ENCODE measurements around the gene PRDM8. TPM values are rescaled to one million over a fixed set of nuclear protein-coding genes. Genes with fewer than 3 reads are reported as not detected.
A peak's percentile ranks its signal among the peaks of the same experiment; 100 is the strongest.

PRDM8 gene
- total and polyA plus RNA-seq, 7 donors, result 1.2 to 17.4 (median 14.9) TPM; not detected in 1

- 20 to 43% methylated on average over 2 of the region's 2 CpGs for WGBS, 2 donors
Observed at GRCh38 chr4:80216100-80216761, 18.9 kb downstream of the PRDM8 start.

GRCh38 chr4:80219301-80220025 is 22.2 kb downstream of the PRDM8 start:
- no peaks in the 10 kb centered on the region for H3K9me3 ChIP-seq
- no peak overlapping the region for H3K4me3 ChIP-seq
- H3K36me3 ChIP-seq, result no peaks in the 10 kb centered on the region
- WGBS, 2 donors, result 30 to 60% methylated on average over 5 of the region's 5 CpGs
- H3K4me1 ChIP-seq, result no peaks in the 10 kb centered on the region
- DNase-seq, result no peak
- intact Hi-C loops (cut with DNase I), result loop anchor here (5.0 kb wide), 1 partner anchor 118 kb away; the partner anchor contains the start of gene CFAP299
- H3K27ac ChIP-seq, result no peak overlapping the region
- TF ChIP-seq, protein P1, sequence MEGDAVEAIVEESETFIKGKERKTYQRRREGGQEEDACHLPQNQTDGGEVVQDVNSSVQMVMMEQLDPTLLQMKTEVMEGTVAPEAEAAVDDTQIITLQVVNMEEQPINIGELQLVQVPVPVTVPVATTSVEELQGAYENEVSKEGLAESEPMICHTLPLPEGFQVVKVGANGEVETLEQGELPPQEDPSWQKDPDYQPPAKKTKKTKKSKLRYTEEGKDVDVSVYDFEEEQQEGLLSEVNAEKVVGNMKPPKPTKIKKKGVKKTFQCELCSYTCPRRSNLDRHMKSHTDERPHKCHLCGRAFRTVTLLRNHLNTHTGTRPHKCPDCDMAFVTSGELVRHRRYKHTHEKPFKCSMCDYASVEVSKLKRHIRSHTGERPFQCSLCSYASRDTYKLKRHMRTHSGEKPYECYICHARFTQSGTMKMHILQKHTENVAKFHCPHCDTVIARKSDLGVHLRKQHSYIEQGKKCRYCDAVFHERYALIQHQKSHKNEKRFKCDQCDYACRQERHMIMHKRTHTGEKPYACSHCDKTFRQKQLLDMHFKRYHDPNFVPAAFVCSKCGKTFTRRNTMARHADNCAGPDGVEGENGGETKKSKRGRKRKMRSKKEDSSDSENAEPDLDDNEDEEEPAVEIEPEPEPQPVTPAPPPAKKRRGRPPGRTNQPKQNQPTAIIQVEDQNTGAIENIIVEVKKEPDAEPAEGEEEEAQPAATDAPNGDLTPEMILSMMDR (IDR thresholded peaks at IDR 0.05), result no peak
- no peaks in the 10 kb centered on the region for H3K27me3 ChIP-seq

More at GRCh38 chr4:80216100-80216761, 18.9 kb downstream of the PRDM8 start:
- no peak for TF ChIP-seq POLR2AphosphoS5 (IDR thresholded peaks at IDR 0.05)
- no peak for TF ChIP-seq POLR2A (IDR thresholded peaks at IDR 0.05)
- TF ChIP-seq, protein P1 (IDR thresholded peaks at IDR 0.05), result no peak
- no peak for TF ChIP-seq EP300 (IDR thresholded peaks at IDR 0.05)
- H3K27me3 ChIP-seq, result no peaks in the 10 kb centered on the region
- no peaks in the 10 kb centered on the region for H3K36me3 ChIP-seq
- peaks cover 0 to 7% (median 0%) of the 10 kb centered on the region in 4 donors for H3K4me1 ChIP-seq
- intact Hi-C loops (cut with DNase I), result no loop called here
- H3K9me3 ChIP-seq, result no peaks in the 10 kb centered on the region
- no peak for DNase-seq
- H3K4me3 ChIP-seq, result no peak overlapping the region
- no peak overlapping the region for H3K27ac ChIP-seq

- DNase-seq, result no peak
- no peaks in the 10 kb centered on the region for H3K9me3 ChIP-seq
- 11 to 33% methylated on average over 3 of the region's 3 CpGs for WGBS, 2 donors
- no peaks in the 10 kb centered on the region for H3K4me1 ChIP-seq
- H3K27me3 ChIP-seq, result no peaks in the 10 kb centered on the region
- intact Hi-C loops (cut with DNase I), result loop anchor here (5.0 kb wide), 1 partner anchor 117 kb away; the partner anchor contains the start of gene CFAP299
- no peak overlapping the region for H3K4me3 ChIP-seq
- H3K36me3 ChIP-seq, result no peaks in the 10 kb centered on the region
- no peak overlapping the region for H3K27ac ChIP-seq
- TF ChIP-seq POLR2A (IDR thresholded peaks at IDR 0.05) (no peak), EP300 (IDR thresholded peaks at IDR 0.05) (no peak), POLR2AphosphoS5 (IDR thresholded peaks at IDR 0.05) (no peak)
- TF ChIP-seq, protein P1 (IDR thresholded peaks at IDR 0.05), result no peak
Observed at GRCh38 chr4:80220711-80221110, 23.4 kb downstream of the PRDM8 start.

- Histone ChIP-seq H3K27ac (no peak overlapping the region), H3K9me3 (no peaks in the 10 kb centered on the region), H3K4me3 (no peak overlapping the region), H3K27me3 (no peaks in the 10 kb centered on the region), H3K4me1 (no peaks in the 10 kb centered on the region), H3K36me3 (no peaks in the 10 kb centered on the region)
- TF ChIP-seq POLR2AphosphoS5 (IDR thresholded peaks at IDR 0.05) (no peak), POLR2A (IDR thresholded peaks at IDR 0.05) (no peak), EP300 (IDR thresholded peaks at IDR 0.05) (no peak)
- TF ChIP-seq, protein P1 (IDR thresholded peaks at IDR 0.05), result peak in 1 of 4 experiments; percentile 20
- intact Hi-C loops (cut with DNase I), result loop anchor here (5.0 kb wide), 1 partner anchor 116 kb away; the partner anchor contains the start of gene CFAP299
- DNase-seq, result no peak
Observed at GRCh38 chr4:80221161-80221560, 23.9 kb downstream of the PRDM8 start.

Data from sigmoid colon (tissue), 7 donors.